GM08714 (cell line): ENCODE results near the gene KRTAP16-1.

Experiments
- H3K4me3 ChIP-seq: fragments of 200-500 bp; sonication (Bioruptor generic); 2 replicates; pipeline ENCODE4 v1.5.1; 2014; ENCODE audit warnings: mild to moderate bottlenecking, low read length, inconsistent platforms
- ZNF274 ChIP-seq: IDR thresholded peaks from 2 replicates; pipeline ENCODE4 v1.6.1; 2012; ENCODE audit warnings: mild to moderate bottlenecking, low read depth, low read length

The KRTAP16-1 gene

DNA sequence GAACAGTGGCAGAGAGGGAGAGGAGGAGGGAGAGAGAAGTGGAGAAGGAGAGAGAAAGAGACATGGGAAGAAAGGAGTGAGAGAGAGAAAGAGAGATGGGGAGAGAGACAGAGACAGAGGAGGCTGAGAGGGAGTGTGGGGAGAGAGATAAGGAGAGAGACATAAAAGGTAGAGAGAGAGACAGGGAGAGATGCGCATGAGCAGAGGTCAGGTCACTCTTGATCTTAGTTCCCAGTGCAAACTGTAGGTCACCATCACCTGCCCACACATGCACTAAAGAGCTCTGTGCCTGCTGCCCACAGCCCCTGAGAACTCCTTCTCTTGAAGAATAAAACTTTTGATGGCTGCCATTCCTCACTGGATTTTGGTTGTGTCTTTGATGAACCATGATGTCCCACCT is 26.6 kb upstream of the KRTAP16-1 start:
- no peak for TF ChIP-seq ZNF274
- H3K4me3 ChIP-seq = no peak overlapping the region

DNA sequence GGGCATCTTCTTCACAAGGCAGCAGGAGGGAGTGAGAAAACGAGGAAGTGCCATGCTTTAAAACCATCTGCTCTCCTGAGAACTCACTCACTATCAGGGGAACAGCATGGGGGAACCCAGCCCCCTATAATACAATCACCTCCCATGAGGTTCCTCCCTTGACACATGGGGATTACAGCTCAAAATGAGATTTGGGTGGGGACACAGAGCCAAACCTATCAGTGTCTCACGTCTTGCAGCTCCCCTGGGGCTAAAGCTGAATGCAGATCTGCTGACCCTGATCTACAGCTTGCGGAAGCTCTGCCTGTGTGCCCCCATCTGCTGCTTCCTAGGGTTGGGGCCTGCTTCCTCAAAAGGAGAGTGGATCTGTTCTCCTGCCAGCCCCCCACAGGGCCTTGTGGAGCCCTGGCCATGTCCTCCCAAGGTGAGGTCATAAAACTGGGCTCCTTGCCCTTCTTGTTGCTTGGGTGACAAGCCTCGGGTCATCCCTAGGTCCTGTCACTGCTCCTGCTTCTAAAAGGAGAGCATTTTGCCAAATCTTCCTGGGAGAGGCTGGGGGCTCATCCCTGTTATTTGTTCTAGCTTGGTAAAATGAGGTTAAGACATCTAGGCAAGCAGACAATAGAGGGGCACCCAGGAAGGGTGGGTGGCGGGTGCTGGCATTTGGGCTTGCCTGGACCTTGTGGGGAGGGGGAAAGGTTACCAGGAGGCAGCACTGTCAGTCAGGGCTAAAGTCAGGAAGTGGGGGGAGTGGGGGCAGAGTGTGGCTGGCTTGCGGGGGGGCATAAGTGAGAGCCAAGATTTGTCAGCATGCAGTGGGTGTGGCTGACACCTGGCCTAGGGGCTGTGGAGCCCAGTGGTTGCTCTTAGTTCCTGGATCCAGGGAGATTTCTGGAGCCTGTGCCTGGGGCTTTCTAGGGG is 25.5 kb upstream of the KRTAP16-1 start:
- H3K4me3 ChIP-seq = no peak overlapping the region
- no peak for TF ChIP-seq ZNF274

DNA sequence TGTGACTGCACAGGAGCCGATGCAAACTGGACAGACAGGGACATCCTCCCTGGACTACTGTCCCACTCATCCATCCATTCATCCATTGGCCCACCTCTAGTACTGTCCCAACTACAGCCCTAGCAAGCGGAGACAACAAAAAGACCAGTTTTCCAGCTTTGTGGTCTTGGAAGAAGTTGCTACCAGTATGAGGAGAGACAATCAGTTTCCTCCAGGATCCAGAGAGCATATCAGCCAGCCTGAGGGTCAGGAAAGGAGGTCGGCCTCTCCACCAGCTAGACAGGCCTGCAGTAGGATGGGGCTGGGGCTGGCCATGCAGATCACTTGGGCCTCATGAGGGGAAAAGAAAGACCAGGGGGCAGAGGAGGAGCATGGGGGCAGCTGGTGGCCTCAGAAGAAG is 24.7 kb upstream of the KRTAP16-1 start:
- no peak for TF ChIP-seq ZNF274

DNA sequence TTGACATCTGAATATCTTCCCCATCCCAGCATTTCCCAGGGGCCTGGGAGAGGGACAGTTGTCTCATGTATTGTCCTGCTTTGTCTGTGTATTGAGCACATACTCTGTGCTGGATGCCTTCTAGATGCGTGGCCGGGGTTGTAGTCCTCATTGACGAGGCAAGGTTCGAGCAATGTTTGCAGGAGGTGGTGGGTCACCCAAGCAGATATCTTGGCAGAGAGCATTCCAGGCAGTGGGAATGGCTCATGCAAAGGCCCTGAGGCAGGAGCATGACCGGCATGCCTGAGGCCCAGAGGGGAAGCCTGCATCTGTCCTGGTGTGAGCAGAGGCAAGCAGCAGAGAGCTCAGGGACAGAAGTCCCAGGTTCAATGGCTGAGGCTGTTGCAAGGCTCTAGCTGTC is 24.0 kb upstream of the KRTAP16-1 start:
- no peak for TF ChIP-seq ZNF274
- no peak overlapping the region for H3K4me3 ChIP-seq

More for the DNA sequence above, 24.7 kb upstream of the KRTAP16-1 start:
- H3K4me3 ChIP-seq = no peak overlapping the region

DNA sequence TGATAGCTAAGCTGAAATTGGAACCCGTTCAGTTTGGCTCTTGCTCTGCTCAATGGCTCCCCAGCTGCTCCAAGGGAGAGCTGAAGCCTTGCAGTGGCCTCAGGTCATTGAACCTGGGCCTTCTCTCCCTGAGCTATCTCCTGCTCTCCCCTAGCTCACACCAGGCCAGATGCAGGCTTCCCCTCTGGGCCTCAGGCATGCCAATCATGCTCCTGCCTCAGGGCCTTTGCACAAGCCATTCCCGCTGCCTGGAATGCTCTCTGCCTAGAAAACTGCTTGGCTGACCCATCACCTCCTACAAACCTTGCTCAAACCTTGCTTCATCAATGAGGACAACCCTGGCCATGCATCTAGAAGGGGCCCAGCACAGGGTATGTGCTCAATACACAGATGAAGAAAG is 23.1 kb upstream of the KRTAP16-1 start:
- H3K4me3 ChIP-seq = no peak overlapping the region

DNA sequence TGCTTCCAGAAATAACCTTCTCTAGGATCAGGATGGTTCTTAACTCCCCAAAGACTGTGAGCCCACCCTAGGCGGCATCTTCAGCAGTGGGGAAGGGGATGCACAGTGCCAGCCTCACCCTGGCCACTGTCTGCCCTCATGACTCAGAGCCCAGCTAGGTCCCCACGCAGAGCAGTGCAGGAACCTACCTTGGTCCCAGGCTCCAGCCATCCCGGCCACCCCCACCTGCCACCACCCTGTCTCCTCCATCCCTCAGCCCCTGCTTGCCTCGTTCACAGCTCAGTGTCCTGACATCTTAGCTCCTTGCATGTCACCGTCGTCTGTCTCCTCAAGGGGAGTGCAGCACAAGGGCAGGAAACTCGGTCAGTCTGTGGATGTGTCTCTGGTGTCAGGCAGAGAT is 22.5 kb upstream of the KRTAP16-1 start:
- H3K4me3 ChIP-seq = no peak overlapping the region
- no peak for TF ChIP-seq ZNF274

More for the DNA sequence above, 23.1 kb upstream of the KRTAP16-1 start:
- no peak for TF ChIP-seq ZNF274

DNA sequence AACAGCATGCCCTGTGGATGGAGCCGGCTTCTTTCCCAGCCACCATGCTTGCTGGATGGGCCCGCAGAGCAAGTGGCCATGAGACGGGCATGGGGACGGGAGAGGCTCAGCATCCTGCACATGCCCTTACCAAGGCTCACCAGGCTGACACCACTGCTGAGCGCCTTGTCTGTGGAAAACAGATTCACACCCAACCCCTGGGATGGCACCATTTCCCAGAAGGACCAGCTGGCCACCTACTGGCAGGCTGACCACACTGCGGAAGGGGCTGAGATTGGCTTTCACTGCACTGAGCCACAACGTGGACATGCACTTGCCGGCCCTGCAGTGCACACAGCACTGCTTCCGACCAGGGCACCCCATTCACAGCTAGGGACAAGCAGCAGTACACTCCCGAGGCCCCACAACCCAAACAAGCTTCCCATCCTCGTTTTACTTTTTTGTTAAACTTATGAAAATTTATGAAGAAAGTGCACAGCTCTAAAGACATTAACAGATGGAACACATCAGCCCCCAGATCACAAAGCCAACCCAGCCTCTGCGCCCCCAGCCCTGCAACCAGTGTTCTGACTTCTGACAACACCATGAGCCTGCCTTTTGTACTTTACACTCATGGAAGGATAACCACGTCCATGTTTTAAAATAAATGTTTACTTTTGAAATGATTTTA is 20.3 kb upstream of the KRTAP16-1 start:
- TF ChIP-seq ZNF274 = no peak
- H3K4me3 ChIP-seq = no peak overlapping the region

DNA sequence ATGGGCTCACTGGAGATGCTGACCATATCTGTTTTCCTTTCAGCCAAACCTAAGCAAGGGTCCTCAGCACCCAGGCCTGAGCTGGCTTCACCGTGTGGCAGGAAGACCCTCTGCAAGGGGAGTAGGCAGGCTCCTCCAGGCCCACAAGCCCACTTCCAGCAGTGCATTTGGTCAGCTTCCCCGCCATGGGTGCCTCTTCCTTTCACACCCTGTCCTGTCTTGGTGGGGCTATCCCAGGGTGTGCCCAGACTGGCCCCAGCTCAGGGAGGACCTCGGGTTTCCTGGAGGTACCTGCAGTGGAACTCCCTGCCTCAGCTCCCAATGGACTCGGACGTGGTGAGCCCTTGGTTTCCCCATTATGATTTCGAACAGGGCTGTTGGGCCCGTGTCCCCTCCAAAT is 19.1 kb upstream of the KRTAP16-1 start:
- no peak for TF ChIP-seq ZNF274
- H3K4me3 ChIP-seq = no peak overlapping the region

DNA sequence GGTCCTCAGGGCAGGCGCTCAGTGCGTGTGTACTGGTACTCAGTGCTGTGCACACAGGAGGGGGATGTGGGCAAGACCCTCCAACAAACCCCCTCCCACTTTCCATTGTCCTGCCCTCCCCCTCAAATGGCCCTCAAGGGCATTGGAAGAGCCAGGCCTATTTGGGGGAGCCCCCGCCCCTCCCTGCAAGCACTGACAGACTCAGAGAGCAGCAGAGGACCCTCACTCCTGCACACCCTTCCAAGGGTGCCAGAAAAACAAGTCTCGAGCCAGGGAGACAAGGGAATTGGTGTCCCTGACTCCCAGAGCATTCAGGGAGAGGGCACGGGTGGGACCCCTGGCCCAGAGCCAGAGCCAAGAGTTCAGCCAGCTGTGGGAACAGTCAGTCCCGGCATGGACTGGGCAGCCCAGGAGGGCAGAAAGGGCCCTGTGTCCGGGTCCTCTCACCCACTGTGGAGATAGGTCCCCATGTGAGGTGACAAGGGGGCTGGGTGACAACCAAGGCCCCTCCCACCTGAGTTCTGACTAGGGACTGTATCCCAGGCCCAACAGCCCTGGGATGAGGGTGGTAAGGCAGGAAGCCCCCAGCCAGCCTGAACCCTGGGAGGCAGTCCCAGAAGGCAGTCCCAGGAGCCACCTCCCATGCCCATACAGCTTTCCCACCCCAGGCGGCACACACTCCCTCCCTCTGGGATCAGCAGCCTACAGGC is 18.5 kb upstream of the KRTAP16-1 start:
- no peak for TF ChIP-seq ZNF274
- H3K4me3 ChIP-seq = no peak overlapping the region

DNA sequence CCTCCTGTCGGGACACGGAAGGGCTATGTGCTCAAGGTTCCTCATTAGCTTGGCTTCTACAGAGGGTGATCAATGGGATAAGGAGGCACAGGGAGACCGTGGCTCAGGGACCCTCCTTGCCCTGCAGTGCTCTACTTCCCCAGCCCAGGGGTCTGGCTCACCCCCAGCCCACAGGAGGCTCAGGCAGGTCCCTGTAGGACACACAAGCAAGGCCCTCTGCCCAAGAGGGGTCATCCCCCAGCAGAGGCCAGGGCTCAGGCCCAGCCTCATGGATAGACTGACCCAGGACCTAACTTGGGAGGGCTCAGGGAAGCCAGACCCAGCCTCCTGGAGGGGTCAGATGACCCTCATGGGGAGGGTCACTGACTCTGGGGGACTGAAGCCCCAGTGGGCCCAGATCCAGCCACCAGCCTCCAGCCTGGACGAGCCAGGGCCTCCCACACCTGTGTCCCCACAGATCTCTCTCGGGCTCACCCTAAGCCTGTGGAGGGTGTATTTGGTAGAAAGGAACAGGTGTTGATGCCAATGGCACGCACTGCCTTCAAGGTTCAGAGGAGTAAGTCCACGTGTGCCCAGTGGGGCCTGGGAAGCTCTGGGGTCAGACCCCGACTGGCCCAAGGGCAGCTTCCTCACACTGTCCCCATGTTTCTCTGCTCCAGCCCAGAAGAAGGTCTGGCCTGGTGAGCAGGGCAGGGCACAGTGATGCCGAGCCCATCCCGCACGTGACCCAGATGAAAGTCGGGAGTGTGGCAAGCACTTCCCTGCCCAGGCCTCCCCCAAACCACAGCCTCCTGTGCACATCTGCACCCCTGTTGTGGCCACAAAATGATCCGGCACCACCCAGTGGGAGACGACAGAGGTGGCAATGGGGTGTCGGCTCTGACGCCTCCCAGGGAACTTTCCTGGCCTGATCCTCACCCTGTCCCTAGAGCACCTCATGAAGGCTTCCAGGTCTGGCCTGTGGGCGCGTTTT is 17.4 kb upstream of the KRTAP16-1 start:
- no peak overlapping the region for H3K4me3 ChIP-seq
- no peak for TF ChIP-seq ZNF274

DNA sequence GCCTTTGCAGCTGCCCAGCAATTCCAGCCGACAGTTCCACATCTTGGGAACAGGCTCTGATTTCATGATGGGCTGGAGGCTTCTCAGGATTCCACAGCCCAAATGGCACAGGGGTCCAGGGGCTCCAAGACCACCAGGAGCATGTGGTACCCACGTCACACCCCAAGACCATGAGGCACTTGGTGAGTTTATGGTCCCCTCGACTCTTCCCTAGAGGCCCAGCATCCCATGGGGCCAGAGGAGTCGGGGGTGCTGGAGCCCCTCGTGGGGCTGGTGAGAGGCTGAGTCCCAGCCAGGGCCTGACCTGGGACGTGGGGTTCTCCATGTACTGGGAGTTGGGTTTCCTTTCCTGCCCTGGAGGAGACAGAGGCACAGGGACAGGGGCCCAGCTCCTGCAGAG is 16.5 kb upstream of the KRTAP16-1 start:
- TF ChIP-seq ZNF274 = no peak

DNA sequence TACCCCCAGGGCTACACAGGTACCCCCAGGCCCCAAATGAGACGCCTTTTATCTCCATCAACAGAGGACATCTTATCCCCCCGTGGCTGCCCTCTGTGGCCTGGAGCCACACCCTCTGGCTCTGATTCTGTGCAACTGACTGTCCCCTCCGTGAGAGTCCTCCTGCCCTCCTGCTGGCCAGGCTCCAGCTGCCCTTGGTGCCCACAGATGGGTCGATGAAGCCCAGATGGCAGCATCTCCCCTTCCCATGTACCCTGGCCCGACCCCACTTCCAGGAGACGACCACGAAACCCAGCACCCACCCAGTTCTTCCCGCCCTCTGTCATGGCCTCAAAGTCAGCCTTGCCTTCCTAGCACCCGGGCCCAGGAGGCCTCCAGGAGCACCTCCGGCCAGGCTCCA is 16.0 kb upstream of the KRTAP16-1 start:
- no peak for TF ChIP-seq ZNF274
- no peak overlapping the region for H3K4me3 ChIP-seq

More for the DNA sequence above, 16.5 kb upstream of the KRTAP16-1 start:
- no peak overlapping the region for H3K4me3 ChIP-seq
